Measurements from ENCODE around the gene DHRS7. TPM values are rescaled to one million over a fixed set of nuclear protein-coding genes. Genes with fewer than 3 reads are reported as not detected.

DHRS7 gene
- total and polyA plus RNA-seq, 12 donors, result 24.5 to 73.9 (median 33.1) TPM

- Histone ChIP-seq H3K36me3 (no peaks in the 10 kb centered on the region), H3K4me3 (no peak overlapping the region), H3K9me3 (no peaks in the 10 kb centered on the region), H3K27ac (no peak overlapping the region), H3K4me1 (peaks cover 0 to 16% (median 3%) of the 10 kb centered on the region in 9 donors), H3K27me3 (no peaks in the 10 kb centered on the region)
- DNase-seq (no peak), ATAC-seq (no peak)
- intact Hi-C loops (cut with DNase I), result loop anchor here in 1 of 10 donors (10.0 kb wide), 1 partner anchor 112 kb away; no protein-coding TSS in a partner anchor
- 81 to 87% methylated on average over 5 of the region's 5 CpGs for WGBS, 2 donors
- no peak for TF ChIP-seq CTCF (IDR thresholded peaks at IDR 0.05)
Measured at GRCh38 chr14:60212503-60213371, 47.5 kb upstream of the DHRS7 start.

- no peaks in the 10 kb centered on the region for H3K36me3 ChIP-seq
- H3K4me1 ChIP-seq, result peaks cover 0 to 9% (median 0%) of the 10 kb centered on the region in 9 donors
- 84 to 90% methylated on average over 3 of the region's 3 CpGs for WGBS, 2 donors
- DNase-seq, result no peak
- no peaks in the 10 kb centered on the region for H3K9me3 ChIP-seq
- no peak for TF ChIP-seq CTCF (IDR thresholded peaks at IDR 0.05)
- ATAC-seq, result no peak
- no peak overlapping the region for H3K4me3 ChIP-seq
- no peaks in the 10 kb centered on the region for H3K27me3 ChIP-seq
- intact Hi-C loops (cut with DNase I), result loop anchor here in 1 of 10 donors (10.0 kb wide), 1 partner anchor 114 kb away; no protein-coding TSS in a partner anchor
- H3K27ac ChIP-seq, result no peak overlapping the region
Measured at GRCh38 chr14:60211153-60211552, 46.0 kb upstream of the DHRS7 start.

DNA sequence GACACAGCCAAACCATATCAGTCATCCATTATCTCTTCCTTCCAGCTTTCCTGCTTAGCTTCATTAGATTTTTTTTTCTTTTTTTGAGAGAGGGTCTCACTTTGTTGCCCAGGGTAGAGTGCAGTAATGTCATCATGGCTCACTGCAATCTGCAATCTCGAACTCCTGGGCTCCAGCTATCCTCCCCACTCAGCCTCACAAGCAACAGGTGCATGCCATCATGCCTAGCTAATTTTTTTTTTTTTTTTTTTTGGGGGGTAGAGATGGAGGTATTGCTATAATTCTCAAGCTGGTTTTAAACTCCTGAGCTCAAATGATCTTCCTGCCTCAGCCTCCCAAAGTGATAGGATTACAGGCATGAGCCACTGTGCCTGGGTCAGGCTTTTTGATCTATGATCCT is 45.5 kb upstream of the DHRS7 start:
- no peak for TF ChIP-seq CTCF (IDR thresholded peaks at IDR 0.05)
- Histone ChIP-seq H3K9me3 (no peaks in the 10 kb centered on the region), H3K4me3 (no peak overlapping the region), H3K36me3 (no peaks in the 10 kb centered on the region), H3K27me3 (no peaks in the 10 kb centered on the region), H3K4me1 (peaks cover 0 to 9% (median 0%) of the 10 kb centered on the region in 9 donors), H3K27ac (no peak overlapping the region)
- ATAC-seq (no peak), DNase-seq (no peak)
- WGBS, 2 donors, result 71 to 76% methylated on average over 1 of the region's 1 CpG
- intact Hi-C loops (cut with DNase I), result loop anchor here in 1 of 10 donors (10.0 kb wide), 1 partner anchor 114 kb away; no protein-coding TSS in a partner anchor

DNA sequence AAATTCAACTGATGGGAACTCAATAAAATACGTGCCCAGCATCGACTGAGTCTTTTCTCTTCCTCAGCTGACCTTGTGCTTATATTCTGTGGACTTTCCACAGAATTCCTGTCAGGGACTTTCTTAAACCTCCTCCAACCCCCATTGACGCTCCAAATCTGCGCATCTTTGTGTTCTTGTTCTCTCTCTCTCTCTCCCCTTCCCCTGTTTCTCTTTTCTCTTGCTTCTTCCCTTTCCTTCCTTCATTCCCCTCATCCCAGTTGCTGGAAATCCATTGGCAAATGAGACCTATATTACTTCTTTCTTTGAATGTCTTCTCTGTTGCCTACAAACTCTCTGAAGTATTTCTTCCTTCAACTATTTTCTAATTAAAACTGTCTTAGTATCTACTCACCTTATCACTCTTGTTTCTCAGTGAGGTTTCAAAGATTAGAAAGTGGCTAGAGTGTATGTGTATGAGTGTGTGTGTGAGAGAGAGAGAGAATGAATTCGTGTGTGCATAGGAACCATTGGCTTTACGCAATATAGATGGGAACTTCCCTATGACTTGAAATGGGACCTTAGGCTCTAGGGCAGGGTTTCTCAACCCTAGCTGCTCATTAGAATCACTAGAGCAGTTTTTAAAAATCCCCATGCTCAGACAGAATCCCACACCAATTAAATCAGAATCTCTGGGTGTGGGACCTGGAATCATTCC is 41.8 kb upstream of the DHRS7 start:
- H3K9me3 ChIP-seq, result no peaks in the 10 kb centered on the region
- no peak for TF ChIP-seq CTCF (IDR thresholded peaks at IDR 0.05)
- H3K27me3 ChIP-seq, result no peaks in the 10 kb centered on the region
- no peak overlapping the region for H3K4me3 ChIP-seq
- WGBS, 2 donors, result 86 to 92% methylated on average over 6 of the region's 6 CpGs
- H3K36me3 ChIP-seq, result no peaks in the 10 kb centered on the region
- ATAC-seq (no peak), DNase-seq (no peak)
- intact Hi-C loops (cut with DNase I), result no loop called here
- H3K27ac ChIP-seq, result no peak overlapping the region
- H3K4me1 ChIP-seq, result peaks cover 0 to 15% (median 8%) of the 10 kb centered on the region in 9 donors

Measured in heart right ventricle (tissue), 16 donors.